ENCODE data around the gene MTF2.

The MTF2 gene

DNA sequence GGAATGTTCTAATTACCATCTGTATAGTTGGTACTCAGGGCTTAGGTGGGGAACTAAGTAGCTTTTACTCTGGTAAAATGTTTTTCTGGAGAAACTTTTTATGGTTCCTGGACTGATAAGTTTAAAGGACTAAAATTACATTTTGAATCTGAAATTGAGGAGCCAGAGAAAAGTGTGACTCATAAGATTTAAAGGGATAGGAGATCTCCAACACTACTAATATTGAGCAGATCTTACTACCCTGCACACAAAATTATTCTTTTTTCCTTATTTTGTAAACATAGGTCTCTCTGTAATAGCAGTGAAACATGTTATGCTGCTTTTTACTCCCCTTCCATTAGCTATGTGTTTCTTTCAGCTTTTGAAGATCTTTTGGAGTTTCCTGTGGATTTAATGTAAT lies 32.5 kb downstream of the MTF2 start:
- H4K91ac ChIP-seq (ENCODE audit: low read length) = no peak overlapping the region
- H4K8ac ChIP-seq (ENCODE audit: low read length) = no peak overlapping the region
- no peak overlapping the region for H2BK5ac ChIP-seq (ENCODE audit: low read depth, low read length, poor library complexity, severe bottlenecking)
- H2BK12ac ChIP-seq (ENCODE audit: low read length in 2 of 2) = no peak overlapping the region
- H2BK15ac ChIP-seq (ENCODE audit: low read depth, poor library complexity, severe bottlenecking) = no peak overlapping the region
- peaks cover 10% of the 10 kb centered on the region for H3K9me3 ChIP-seq (ENCODE audit: control insufficient read depth, low read length)
- no peak overlapping the region for H2AFZ ChIP-seq (ENCODE audit: low read depth, low read length)
- H3K4me3 ChIP-seq (ENCODE audit: insufficient read depth in 1 of 2, low read depth in 1 of 2, low read length in 2 of 2) = peak overlapping the region in 1 of 2 experiments; percentile 38
- H3K36me3 ChIP-seq (ENCODE audit: control insufficient read depth in 1 of 2, insufficient read depth in 2 of 2, low read depth in 1 of 2, low read length in 2 of 2) = peaks cover 11 to 19% of the 10 kb centered on the region in 2 experiments
- no peak overlapping the region for H2BK120ac ChIP-seq (ENCODE audit: low read depth, low read length)
- H3K18ac ChIP-seq (ENCODE audit: low read depth in 1 of 2, low read length in 2 of 2) = no peak overlapping the region
- peak overlapping the region; percentile 59 for H3K9ac ChIP-seq (ENCODE audit: low read length)
- no peak overlapping the region for H3K23ac ChIP-seq (ENCODE audit: low read length in 2 of 2)
- H3K4ac ChIP-seq (ENCODE audit: low read depth in 1 of 2, low read length in 2 of 2) = no peak overlapping the region
- H3K27ac ChIP-seq (ENCODE audit: low read length, poor library complexity, severe bottlenecking) = no peak overlapping the region
- H2AK5ac ChIP-seq (ENCODE audit: low read length, severe bottlenecking) = no peak overlapping the region
- H3K79me1 ChIP-seq (replicated peaks; ENCODE audit: low read length, poor library complexity, severe bottlenecking) = peaks cover 11% of the 10 kb centered on the region
- no peak overlapping the region for H3K4me2 ChIP-seq (ENCODE audit: low read length, poor library complexity, severe bottlenecking)
- peak; percentile 12 for DNase-seq
- H3K27me3 ChIP-seq (ENCODE audit: control insufficient read depth in 1 of 2, insufficient read depth in 1 of 2, low read length in 2 of 2) = no peaks in the 10 kb centered on the region
- no peak overlapping the region for H3K14ac ChIP-seq (ENCODE audit: low read length in 2 of 2)
- H3K4me1 ChIP-seq (ENCODE audit: control insufficient read depth, insufficient read depth, low read depth, low read length) = peaks cover under 1% of the 10 kb centered on the region

DNA sequence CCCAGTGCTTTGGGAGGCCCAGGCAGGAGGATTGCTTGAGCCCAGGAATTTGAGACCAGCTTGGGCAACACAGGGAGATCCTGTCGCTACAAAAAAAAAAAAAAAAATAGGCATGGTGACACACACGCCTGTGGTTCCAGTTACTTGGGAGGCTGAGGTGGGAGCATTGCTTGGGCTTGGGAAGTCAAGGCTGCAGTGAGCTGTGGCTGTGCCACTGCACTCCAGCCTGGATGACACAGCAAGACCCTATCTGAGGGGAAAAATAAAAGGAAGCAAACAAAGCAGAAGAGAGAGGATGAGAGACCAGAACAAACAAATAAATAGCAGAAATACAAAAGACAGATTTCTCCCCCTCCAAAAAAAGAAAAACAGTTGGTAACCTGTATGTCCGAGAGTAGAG lies 34.0 kb downstream of the MTF2 start:
- H3K4ac ChIP-seq (ENCODE audit: low read depth in 1 of 2, low read length in 2 of 2) = no peak overlapping the region

DNA sequence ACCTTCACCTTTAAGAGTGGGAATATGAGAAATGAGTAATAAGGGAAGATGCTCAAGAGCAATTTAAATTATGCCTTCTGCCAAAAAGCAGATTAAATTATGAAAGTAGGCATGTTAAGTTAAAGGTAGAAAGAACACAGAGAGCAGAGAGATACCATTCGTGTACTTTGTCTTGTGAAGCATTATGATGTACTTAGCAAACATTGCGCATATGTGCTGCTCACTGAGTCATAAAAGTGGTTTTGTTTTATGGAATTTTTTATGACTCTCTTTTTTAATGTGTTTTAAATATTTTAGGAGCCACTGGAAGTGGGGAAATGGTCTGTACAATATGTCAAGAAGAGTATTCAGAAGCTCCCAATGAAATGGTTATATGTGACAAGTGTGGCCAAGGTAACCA lies 35.3 kb downstream of the MTF2 start:
- 97% methylated on average over 2 of the region's 2 CpGs for WGBS
- H3K27me3 ChIP-seq (ENCODE audit: control insufficient read depth in 1 of 2, insufficient read depth in 1 of 2, low read length in 2 of 2) = no peaks in the 10 kb centered on the region
- H3K14ac ChIP-seq (ENCODE audit: low read length in 2 of 2) = no peak overlapping the region

More for the DNA sequence above, 34.0 kb downstream of the MTF2 start:
- H3K36me3 ChIP-seq (ENCODE audit: control insufficient read depth in 1 of 2, insufficient read depth in 2 of 2, low read depth in 1 of 2, low read length in 2 of 2) = peaks cover 20 to 23% of the 10 kb centered on the region in 2 experiments
- no peak overlapping the region for H3K23ac ChIP-seq (ENCODE audit: low read length in 2 of 2)
- no peak overlapping the region for H3K14ac ChIP-seq (ENCODE audit: low read length in 2 of 2)
- WGBS = 93% methylated on average over 2 of the region's 3 CpGs
- no peak overlapping the region for H3K9ac ChIP-seq (ENCODE audit: low read length)
- no peak overlapping the region for H2BK5ac ChIP-seq (ENCODE audit: low read depth, low read length, poor library complexity, severe bottlenecking)
- H4K8ac ChIP-seq (ENCODE audit: low read length) = peak overlapping the region; percentile 29
- no peak overlapping the region for H4K91ac ChIP-seq (ENCODE audit: low read length)
- H3K27ac ChIP-seq (ENCODE audit: low read length, poor library complexity, severe bottlenecking) = no peak overlapping the region
- H3K27me3 ChIP-seq (ENCODE audit: control insufficient read depth in 1 of 2, insufficient read depth in 1 of 2, low read length in 2 of 2) = no peaks in the 10 kb centered on the region
- no peak overlapping the region for H2BK15ac ChIP-seq (ENCODE audit: low read depth, poor library complexity, severe bottlenecking)
- H2AFZ ChIP-seq (ENCODE audit: low read depth, low read length) = no peak overlapping the region
- peaks cover 19% of the 10 kb centered on the region for H3K79me1 ChIP-seq (replicated peaks; ENCODE audit: low read length, poor library complexity, severe bottlenecking)
- DNase-seq = no peak
- no peak overlapping the region for H3K4me2 ChIP-seq (ENCODE audit: low read length, poor library complexity, severe bottlenecking)
- H3K4me1 ChIP-seq (ENCODE audit: control insufficient read depth, insufficient read depth, low read depth, low read length) = no peaks in the 10 kb centered on the region
- H3K18ac ChIP-seq (ENCODE audit: low read depth in 1 of 2, low read length in 2 of 2) = no peak overlapping the region
- peaks cover 2% of the 10 kb centered on the region for H3K9me3 ChIP-seq (ENCODE audit: control insufficient read depth, low read length)
- H2AK5ac ChIP-seq (ENCODE audit: low read length, severe bottlenecking) = no peak overlapping the region
- no peak overlapping the region for H2BK120ac ChIP-seq (ENCODE audit: low read depth, low read length)
- no peak overlapping the region for H2BK12ac ChIP-seq (ENCODE audit: low read length in 2 of 2)
- H3K4me3 ChIP-seq (ENCODE audit: insufficient read depth in 1 of 2, low read depth in 1 of 2, low read length in 2 of 2) = no peak overlapping the region

DNA sequence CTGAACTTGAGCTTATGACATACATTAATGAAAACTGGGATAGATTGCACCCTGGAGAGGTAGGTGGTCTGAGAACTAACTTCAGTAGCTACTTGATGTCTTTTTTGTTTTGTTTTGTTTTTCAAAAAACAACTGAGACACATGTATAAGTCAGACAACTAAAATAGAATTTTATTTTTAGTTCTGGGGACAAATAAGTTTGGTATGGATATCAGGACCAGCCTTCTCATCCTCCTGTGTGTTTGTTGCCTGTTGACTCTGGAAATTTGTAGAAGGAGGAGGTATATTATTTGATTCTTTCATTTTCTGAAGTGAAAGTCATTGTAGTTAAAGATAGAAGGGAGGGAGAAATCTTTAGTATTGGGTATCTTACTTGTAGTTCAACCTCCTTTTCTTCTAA lies 41.5 kb downstream of the MTF2 start:
- Histone ChIP-seq H3K9ac (ENCODE audit: low read length) (no peak overlapping the region), H3K14ac (ENCODE audit: low read length in 2 of 2) (no peak overlapping the region), H4K91ac (ENCODE audit: low read length) (no peak overlapping the region), H2AK5ac (ENCODE audit: low read length, severe bottlenecking) (no peak overlapping the region), H2BK120ac (ENCODE audit: low read depth, low read length) (no peak overlapping the region), H3K79me1 (replicated peaks; ENCODE audit: low read length, poor library complexity, severe bottlenecking) (peaks cover 19% of the 10 kb centered on the region), H3K27me3 (ENCODE audit: control insufficient read depth in 1 of 2, insufficient read depth in 1 of 2, low read length in 2 of 2) (no peaks in the 10 kb centered on the region), H3K4me1 (ENCODE audit: control insufficient read depth, insufficient read depth, low read depth, low read length) (no peaks in the 10 kb centered on the region), H3K23ac (ENCODE audit: low read length in 2 of 2) (no peak overlapping the region), H4K8ac (ENCODE audit: low read length) (no peak overlapping the region), H3K4me2 (ENCODE audit: low read length, poor library complexity, severe bottlenecking) (no peak overlapping the region), H3K18ac (ENCODE audit: low read depth in 1 of 2, low read length in 2 of 2) (no peak overlapping the region), H3K4me3 (ENCODE audit: insufficient read depth in 1 of 2, low read depth in 1 of 2, low read length in 2 of 2) (no peak overlapping the region), H3K9me3 (ENCODE audit: control insufficient read depth, low read length) (no peaks in the 10 kb centered on the region), H3K27ac (ENCODE audit: low read length, poor library complexity, severe bottlenecking) (no peak overlapping the region), H3K4ac (ENCODE audit: low read depth in 1 of 2, low read length in 2 of 2) (no peak overlapping the region), H2BK5ac (ENCODE audit: low read depth, low read length, poor library complexity, severe bottlenecking) (no peak overlapping the region), H3K36me3 (ENCODE audit: control insufficient read depth in 1 of 2, insufficient read depth in 2 of 2, low read depth in 1 of 2, low read length in 2 of 2) (peaks cover 19 to 41% of the 10 kb centered on the region in 2 experiments), H2BK12ac (ENCODE audit: low read length in 2 of 2) (no peak overlapping the region), H2BK15ac (ENCODE audit: low read depth, poor library complexity, severe bottlenecking) (no peak overlapping the region), H2AFZ (ENCODE audit: low read depth, low read length) (no peak overlapping the region)
- no peak for DNase-seq

More for the DNA sequence above, 35.3 kb downstream of the MTF2 start:
- Histone ChIP-seq H4K91ac (ENCODE audit: low read length) (no peak overlapping the region), H3K9ac (ENCODE audit: low read length) (no peak overlapping the region), H3K4me3 (ENCODE audit: insufficient read depth in 1 of 2, low read depth in 1 of 2, low read length in 2 of 2) (no peak overlapping the region), H3K79me1 (replicated peaks; ENCODE audit: low read length, poor library complexity, severe bottlenecking) (peaks cover 22% of the 10 kb centered on the region), H2BK12ac (ENCODE audit: low read length in 2 of 2) (no peak overlapping the region), H2BK15ac (ENCODE audit: low read depth, poor library complexity, severe bottlenecking) (no peak overlapping the region), H3K23ac (ENCODE audit: low read length in 2 of 2) (no peak overlapping the region), H3K4me1 (ENCODE audit: control insufficient read depth, insufficient read depth, low read depth, low read length) (no peaks in the 10 kb centered on the region), H3K18ac (ENCODE audit: low read depth in 1 of 2, low read length in 2 of 2) (no peak overlapping the region), H3K36me3 (ENCODE audit: control insufficient read depth in 1 of 2, insufficient read depth in 2 of 2, low read depth in 1 of 2, low read length in 2 of 2) (peaks cover 20 to 33% of the 10 kb centered on the region in 2 experiments), H3K4ac (ENCODE audit: low read depth in 1 of 2, low read length in 2 of 2) (no peak overlapping the region), H2BK120ac (ENCODE audit: low read depth, low read length) (no peak overlapping the region), H3K27ac (ENCODE audit: low read length, poor library complexity, severe bottlenecking) (no peak overlapping the region), H2AFZ (ENCODE audit: low read depth, low read length) (no peak overlapping the region), H2AK5ac (ENCODE audit: low read length, severe bottlenecking) (no peak overlapping the region), H3K4me2 (ENCODE audit: low read length, poor library complexity, severe bottlenecking) (no peak overlapping the region), H3K9me3 (ENCODE audit: control insufficient read depth, low read length) (no peaks in the 10 kb centered on the region), H4K8ac (ENCODE audit: low read length) (no peak overlapping the region), H2BK5ac (ENCODE audit: low read depth, low read length, poor library complexity, severe bottlenecking) (no peak overlapping the region)
- DNase-seq = no peak

All from mesenchymal stem cell (in vitro differentiated cells and primary cell).